Chondrocyte (in vitro differentiated cells): Measurements from ENCODE around the gene CMIP. TPM values are rescaled to one million over a fixed set of nuclear protein-coding genes. Genes with fewer than 3 reads are reported as not detected.

ENCODE experiments used
- DNase-seq: peaks from one replicate; pipeline ENCODE4 v3.0.0; 2021; ENCODE audit warnings: mixed read lengths, low spot score
- H3K27ac Mint-ChIP-seq: one replicate; pipeline ENCODE4 v1.8.0; 2021; ENCODE audit warnings: mild to moderate bottlenecking, moderate library complexity, mixed read lengths; ENCODE audit not compliant: unreplicated experiment
- H3K27me3 Mint-ChIP-seq: 2 replicates; pipeline ENCODE4 v1.8.0; 2021; ENCODE audit warnings: low read depth, mixed read lengths
- H3K36me3 Mint-ChIP-seq: 2 replicates; pipeline ENCODE4 v1.8.0; 2021; ENCODE audit warnings: low read depth, mixed read lengths
- H3K4me1 Mint-ChIP-seq: 2 replicates; pipeline ENCODE4 v1.8.0; 2021; ENCODE audit warnings: low read depth, mild to moderate bottlenecking, mixed read lengths
- H3K4me3 Mint-ChIP-seq: one replicate; pipeline ENCODE4 v1.8.0; 2021; ENCODE audit warnings: mild to moderate bottlenecking, moderate library complexity, mixed read lengths; ENCODE audit not compliant: unreplicated experiment
- H3K9me3 Mint-ChIP-seq: 2 replicates; pipeline ENCODE4 v1.8.0; 2021; ENCODE audit warnings: low read depth, mixed read lengths
- total RNA-seq: library from RNA; stranded (reverse); gene quantifications from 3 replicates; pipeline ENCODE4 v1.2.1, GENCODE V29; 2021
- TF ChIP-seq, protein P1 (sequence below): fragments of 200-600 bp; sonication (generic); IDR thresholded peaks from 2 replicates; pipeline ENCODE4 v1.5.0; 2021; ENCODE audit warnings: antibody characterized with exemption, mild to moderate bottlenecking, moderate library complexity

The CMIP gene
- total RNA-seq, 1 donor from 2014 or later, result 62.9 TPM

DNA sequence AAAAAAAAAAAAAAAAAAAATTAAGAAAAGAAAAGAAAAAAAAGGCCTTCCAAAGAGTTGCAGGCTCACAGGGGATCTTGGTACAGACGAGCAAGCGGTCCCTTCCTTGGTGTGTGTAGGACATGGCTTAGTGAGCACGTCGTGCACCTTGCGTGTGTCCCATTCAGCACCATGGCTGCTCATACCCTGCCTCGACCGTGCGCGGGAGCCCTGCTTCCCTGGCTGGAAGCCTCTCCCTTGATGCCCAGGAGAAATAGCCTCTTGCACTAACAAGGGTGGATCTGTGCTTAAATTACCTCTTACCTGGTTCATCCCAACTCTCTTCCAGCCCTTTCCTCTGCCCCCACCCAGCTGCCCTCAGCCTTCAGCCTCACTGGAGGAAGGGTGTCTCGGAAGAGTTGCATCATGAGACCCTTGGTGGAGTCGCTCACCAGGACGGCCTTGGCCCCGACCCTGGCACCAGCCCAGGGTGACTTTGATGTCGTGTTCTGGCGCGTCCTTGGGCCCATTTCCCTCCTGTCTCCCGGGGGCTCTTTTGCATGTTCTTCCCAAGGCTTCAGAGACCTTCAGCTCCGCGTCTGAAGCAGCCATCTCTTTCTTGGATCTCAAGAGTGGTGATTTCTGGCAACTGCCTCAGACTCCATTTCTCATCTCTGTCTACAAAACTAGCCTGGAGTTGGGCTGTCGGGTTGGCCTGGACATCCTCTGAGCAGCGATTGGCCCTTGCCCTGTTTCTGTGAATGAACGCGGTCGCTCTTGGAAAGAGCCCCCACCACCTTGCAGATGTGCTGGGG is 127.2 kb downstream of the CMIP start:
- no peak overlapping the region for H3K4me3 Mint-ChIP-seq

DNA sequence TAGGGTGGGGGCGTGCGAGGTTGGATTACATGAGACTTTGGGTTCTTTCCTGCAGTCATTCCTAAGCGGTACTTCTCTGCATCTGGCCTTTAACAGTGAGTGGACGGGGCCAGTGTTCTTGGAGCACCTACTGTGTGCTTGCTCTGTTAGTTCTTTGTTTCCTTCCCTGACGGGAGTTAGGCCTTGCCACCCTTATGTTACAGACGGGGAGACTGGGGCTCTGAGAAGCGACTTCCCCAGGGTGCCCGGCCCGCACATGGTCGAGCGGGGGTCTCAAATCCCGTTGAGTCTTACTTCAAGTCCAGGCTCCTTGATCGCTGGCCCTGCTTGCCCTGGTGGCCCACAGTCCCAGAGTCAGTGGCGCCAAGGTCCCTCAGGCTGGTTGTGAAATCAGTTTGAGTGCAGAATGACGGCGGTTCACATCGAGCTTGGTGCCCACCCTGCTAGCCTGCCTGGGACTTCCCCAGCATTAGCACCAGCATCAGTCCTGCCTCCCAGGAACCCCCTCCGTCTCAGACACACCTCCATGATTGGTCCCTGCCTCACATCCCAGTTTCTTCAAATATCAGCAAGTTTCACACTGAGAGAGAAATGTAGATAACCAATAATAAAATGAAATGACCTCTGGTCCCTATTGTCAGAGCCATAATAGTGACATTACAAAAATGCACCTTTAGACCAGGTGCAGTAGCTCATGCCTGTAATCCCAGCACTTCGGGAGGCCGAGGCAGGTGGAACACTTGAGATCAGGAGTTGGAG is 128.0 kb downstream of the CMIP start:
- H3K4me3 Mint-ChIP-seq, result no peak overlapping the region
- TF ChIP-seq, protein P1, sequence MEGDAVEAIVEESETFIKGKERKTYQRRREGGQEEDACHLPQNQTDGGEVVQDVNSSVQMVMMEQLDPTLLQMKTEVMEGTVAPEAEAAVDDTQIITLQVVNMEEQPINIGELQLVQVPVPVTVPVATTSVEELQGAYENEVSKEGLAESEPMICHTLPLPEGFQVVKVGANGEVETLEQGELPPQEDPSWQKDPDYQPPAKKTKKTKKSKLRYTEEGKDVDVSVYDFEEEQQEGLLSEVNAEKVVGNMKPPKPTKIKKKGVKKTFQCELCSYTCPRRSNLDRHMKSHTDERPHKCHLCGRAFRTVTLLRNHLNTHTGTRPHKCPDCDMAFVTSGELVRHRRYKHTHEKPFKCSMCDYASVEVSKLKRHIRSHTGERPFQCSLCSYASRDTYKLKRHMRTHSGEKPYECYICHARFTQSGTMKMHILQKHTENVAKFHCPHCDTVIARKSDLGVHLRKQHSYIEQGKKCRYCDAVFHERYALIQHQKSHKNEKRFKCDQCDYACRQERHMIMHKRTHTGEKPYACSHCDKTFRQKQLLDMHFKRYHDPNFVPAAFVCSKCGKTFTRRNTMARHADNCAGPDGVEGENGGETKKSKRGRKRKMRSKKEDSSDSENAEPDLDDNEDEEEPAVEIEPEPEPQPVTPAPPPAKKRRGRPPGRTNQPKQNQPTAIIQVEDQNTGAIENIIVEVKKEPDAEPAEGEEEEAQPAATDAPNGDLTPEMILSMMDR, result no peak
- peaks cover 31% of the 10 kb centered on the region for H3K4me1 Mint-ChIP-seq
- H3K27ac Mint-ChIP-seq, result no peak overlapping the region
- peak; percentile 86 for DNase-seq
- no peaks in the 10 kb centered on the region for H3K9me3 Mint-ChIP-seq
- H3K27me3 Mint-ChIP-seq, result no peaks in the 10 kb centered on the region
- H3K36me3 Mint-ChIP-seq, result no peaks in the 10 kb centered on the region

More for the DNA sequence above, 127.2 kb downstream of the CMIP start:
- Mint-ChIP-seq H3K27me3 (no peaks in the 10 kb centered on the region), H3K9me3 (no peaks in the 10 kb centered on the region), H3K4me1 (peaks cover 33% of the 10 kb centered on the region), H3K36me3 (no peaks in the 10 kb centered on the region), H3K27ac (no peak overlapping the region)
- DNase-seq, result peak; percentile 73
- TF ChIP-seq, protein P1, result no peak

DNA sequence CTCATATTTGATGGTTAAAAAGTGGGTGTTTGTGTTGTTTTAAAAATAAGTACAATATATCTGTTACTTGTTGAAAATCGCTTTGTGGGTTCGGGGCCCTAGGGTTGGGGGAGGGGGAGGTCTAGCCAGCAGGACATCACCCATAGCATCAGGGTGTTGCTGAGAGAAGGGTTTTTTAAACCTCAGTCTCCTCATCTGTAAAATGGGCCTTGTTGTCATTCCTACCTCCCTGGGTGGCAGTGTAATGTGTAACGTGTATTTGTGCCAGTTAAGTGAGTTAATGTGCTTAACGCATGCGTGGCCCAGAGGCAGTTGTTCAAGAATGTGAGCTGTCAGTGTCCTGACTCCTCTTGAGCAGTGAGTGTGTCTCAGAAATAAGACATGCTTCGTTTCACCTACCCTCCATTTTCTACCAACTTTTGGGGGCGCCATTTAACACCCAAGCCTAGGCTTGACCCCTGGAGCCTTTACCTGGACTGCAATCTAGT is 129.0 kb downstream of the CMIP start:
- Mint-ChIP-seq H3K4me3 (no peak overlapping the region), H3K36me3 (no peaks in the 10 kb centered on the region), H3K27ac (no peak overlapping the region), H3K9me3 (no peaks in the 10 kb centered on the region), H3K4me1 (peaks cover 21% of the 10 kb centered on the region), H3K27me3 (no peaks in the 10 kb centered on the region)
- DNase-seq, result peak; percentile 14
- TF ChIP-seq, protein P1, result no peak

DNA sequence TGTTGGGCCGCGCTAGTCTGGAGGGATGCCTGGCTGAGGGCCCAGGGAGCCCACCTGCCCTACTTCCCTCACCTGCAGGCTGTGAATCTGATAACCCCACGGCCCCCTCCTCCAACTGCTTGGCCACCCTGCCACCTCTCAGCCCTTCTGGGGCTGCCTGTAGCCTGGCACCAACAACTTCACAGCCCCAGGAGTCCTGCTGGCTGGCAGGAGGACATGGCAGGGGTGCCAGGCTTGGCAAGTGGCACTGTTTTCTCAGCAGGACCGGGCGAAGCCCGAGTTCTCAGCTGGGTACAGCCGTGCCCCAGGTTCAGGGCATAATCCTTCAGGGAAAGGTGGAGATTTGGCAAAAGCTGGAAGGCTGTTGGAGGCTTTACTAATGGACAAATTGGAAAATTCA is 129.6 kb downstream of the CMIP start:
- no peaks in the 10 kb centered on the region for H3K27me3 Mint-ChIP-seq
- no peaks in the 10 kb centered on the region for H3K36me3 Mint-ChIP-seq
- peaks cover 15% of the 10 kb centered on the region for H3K4me1 Mint-ChIP-seq
- no peak overlapping the region for H3K27ac Mint-ChIP-seq
- H3K4me3 Mint-ChIP-seq, result no peak overlapping the region
- TF ChIP-seq, protein P1, result no peak
- peak; percentile 43 for DNase-seq
- H3K9me3 Mint-ChIP-seq, result no peaks in the 10 kb centered on the region

DNA sequence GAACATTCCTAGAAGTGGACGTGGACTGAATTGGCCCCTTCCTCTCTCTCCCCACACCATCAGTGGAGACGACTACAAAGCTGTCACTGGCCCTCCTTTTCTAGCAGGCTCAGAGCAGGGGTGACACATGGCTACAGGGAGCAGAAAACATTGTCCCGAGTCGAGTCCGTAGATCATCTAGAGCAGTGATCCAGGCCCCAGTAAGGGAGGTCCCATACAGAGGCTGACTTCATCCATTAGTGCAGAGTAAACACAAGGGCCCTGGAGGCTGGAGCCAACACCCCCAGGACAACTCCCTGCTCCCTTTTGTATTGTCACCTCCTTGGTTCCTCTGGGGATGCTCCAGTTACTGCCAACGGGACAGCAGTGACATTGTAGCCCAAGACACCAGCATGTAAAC is 130.7 kb downstream of the CMIP start:
- Mint-ChIP-seq H3K27me3 (no peaks in the 10 kb centered on the region), H3K4me3 (no peak overlapping the region), H3K9me3 (no peaks in the 10 kb centered on the region), H3K4me1 (peaks cover 5% of the 10 kb centered on the region), H3K36me3 (no peaks in the 10 kb centered on the region), H3K27ac (no peak overlapping the region)
- peak; percentile 24 for DNase-seq
- TF ChIP-seq, protein P1, result no peak
